Bronchial epithelial cell (primary cell): ENCODE results near the gene ANO1. TPM values are rescaled to one million over a fixed set of nuclear protein-coding genes. Genes with fewer than 3 reads are reported as not detected.
"Not testable (repeated sequence)": the region's sequence is repeated elsewhere in the genome, so short reads cannot be mapped to it uniquely, and the experiment has no call there.

Experiments
- DNase-seq: peaks from one replicate; pipeline ENCODE4 v3.0.0-alpha.2; 2010; ENCODE audit warnings: low read depth
- FAIRE-seq: peaks from 2 replicates; lab custom pipeline; 2011; peaks lifted over from hg19 to GRCh38; lab: Jason Lieb, UNC
- H3K27me3 ChIP-seq: 2 replicates; pipeline ENCODE4 v1.5.1; 2011; ENCODE audit warnings: low read length; ENCODE audit not compliant: control insufficient read depth, insufficient read depth
- H3K36me3 ChIP-seq: 2 replicates; pipeline ENCODE4 v1.5.1; 2011; ENCODE audit warnings: low read length; ENCODE audit not compliant: control insufficient read depth, insufficient read depth
- H3K4me3 ChIP-seq: 2 replicates; pipeline ENCODE4 v1.5.1; 2011; ENCODE audit warnings: mild to moderate bottlenecking, low read depth, low read length, control low read depth
- CTCF ChIP-seq: IDR thresholded peaks from 2 replicates; pipeline ENCODE4 v1.5.1; 2011; ENCODE audit warnings: mild to moderate bottlenecking, moderate library complexity, low read length, control low read depth, inconsistent platforms; ENCODE audit not compliant: insufficient read depth, severe bottlenecking
- total RNA-seq: library from RNA; depleted of rRNA; stranded (reverse); fragments of >200 nt; gene quantifications from 2 replicates; pipeline ENCODE4 v1.2.1, GENCODE V29; 2014

The ANO1 gene
- total RNA-seq, 1 donor from 2014 or later: 1.3 TPM

DNA sequence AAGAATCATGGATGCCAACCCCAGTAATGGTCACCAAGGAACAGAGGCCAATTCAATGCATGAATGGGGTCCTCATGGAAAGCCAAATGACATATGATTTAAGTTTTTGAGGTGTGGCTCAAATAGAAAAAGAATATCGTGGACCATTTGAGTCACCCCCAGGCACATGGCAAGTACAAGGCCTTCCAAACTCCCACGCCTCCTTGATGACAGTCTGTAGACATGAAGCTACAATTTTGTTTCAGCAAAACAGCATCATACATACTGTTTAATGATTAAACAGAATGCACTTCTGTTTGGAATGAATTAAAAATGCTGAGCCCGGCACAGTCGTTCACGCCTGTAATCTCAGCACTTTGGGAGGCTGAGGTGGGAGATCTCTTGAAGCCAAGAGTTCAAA lies 132.4 kb downstream of the ANO1 start:
- FAIRE-seq: no peak
- no peak for TF ChIP-seq CTCF
- DNase-seq: no peak

GRCh38 chr11:70212227-70212811 lies 134.2 kb downstream of the ANO1 start:
- DNase-seq: no peak
- H3K27me3 ChIP-seq: no peaks in the 10 kb centered on the region
- TF ChIP-seq CTCF: no peak
- peaks cover 4% of the 10 kb centered on the region for H3K36me3 ChIP-seq
- no peak overlapping the region for H3K4me3 ChIP-seq
- no peak for FAIRE-seq

More for the DNA sequence above, 132.4 kb downstream of the ANO1 start:
- Histone ChIP-seq H3K36me3 (peaks cover 14% of the 10 kb centered on the region), H3K27me3 (no peaks in the 10 kb centered on the region), H3K4me3 (no peak overlapping the region)

DNA sequence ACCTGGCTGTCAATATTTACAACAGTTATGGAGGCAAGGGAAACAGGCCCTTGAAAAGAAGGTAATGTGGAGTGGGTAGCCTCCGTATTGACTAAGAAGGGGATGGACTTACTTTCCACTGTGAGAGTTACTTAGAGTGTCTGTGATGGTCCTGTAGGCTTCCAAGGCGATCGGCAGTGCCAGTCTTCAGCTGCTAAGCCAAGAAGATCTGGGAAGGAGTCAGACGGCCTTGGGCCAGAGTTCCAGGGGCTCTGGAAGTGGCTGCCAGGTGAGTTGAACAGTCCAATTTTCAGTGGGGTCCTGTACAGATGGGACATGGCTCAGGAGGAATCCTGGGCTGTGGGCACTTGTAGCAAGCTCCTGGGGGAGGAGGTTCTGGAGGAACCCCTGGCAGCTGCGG lies 139.3 kb downstream of the ANO1 start:
- not testable (repeated sequence) for H3K27me3 ChIP-seq, FAIRE-seq

GRCh38 chr11:70218076-70218475 lies 140.0 kb downstream of the ANO1 start:
- H3K36me3 ChIP-seq, DNase-seq, H3K4me3 ChIP-seq, FAIRE-seq, H3K27me3 ChIP-seq: not testable (repeated sequence)

More for the DNA sequence above, 139.3 kb downstream of the ANO1 start:
- H3K36me3 ChIP-seq, DNase-seq, H3K4me3 ChIP-seq: not testable (repeated sequence)

- Histone ChIP-seq H3K36me3 (no peaks in the 10 kb centered on the region), H3K27me3 (no peaks in the 10 kb centered on the region), H3K4me3 (no peak overlapping the region)
- FAIRE-seq (no peak), DNase-seq (no peak)
- no peak for TF ChIP-seq CTCF
Observed at GRCh38 chr11:70220136-70220535, 142.0 kb downstream of the ANO1 start.

DNA sequence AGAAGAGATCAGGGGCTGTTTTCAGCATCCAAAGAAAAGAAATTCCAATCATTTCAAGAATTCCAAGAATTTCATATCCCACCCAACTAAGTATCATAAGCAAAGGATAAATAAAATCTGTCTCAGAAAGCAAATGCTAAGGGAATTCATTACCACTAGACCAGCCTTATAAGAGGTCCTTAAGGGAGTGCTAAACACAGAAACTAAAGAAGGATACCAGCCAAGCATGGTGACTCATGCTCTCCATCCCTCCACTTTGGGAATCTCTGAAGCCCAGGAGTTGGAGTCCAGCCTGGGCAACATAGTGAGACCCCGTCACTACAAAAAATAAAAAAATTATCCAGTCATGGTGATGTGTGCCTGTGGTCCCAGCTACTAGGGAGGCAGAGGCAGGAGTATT lies 142.8 kb downstream of the ANO1 start:
- no peaks in the 10 kb centered on the region for H3K27me3 ChIP-seq
- DNase-seq (no peak), FAIRE-seq (no peak)
- H3K36me3 ChIP-seq: no peaks in the 10 kb centered on the region
- no peak overlapping the region for H3K4me3 ChIP-seq
- no peak for TF ChIP-seq CTCF

GRCh38 chr11:70225681-70226177 lies 147.6 kb downstream of the ANO1 start:
- FAIRE-seq (no peak), DNase-seq (no peak)
- no peaks in the 10 kb centered on the region for H3K36me3 ChIP-seq
- no peak for TF ChIP-seq CTCF
- H3K4me3 ChIP-seq: no peak overlapping the region
- H3K27me3 ChIP-seq: no peaks in the 10 kb centered on the region
